Coronary artery (tissue), 2 donors: Measurements from ENCODE around the gene TXNIP.

Experiments
- DNase-seq: peaks from one replicate; pipeline ENCODE4 v3.0.0-alpha.2; 2017; ENCODE audit warnings: low spot score
- H3K27ac ChIP-seq, 2 donors: fragments of 200-600 bp; sonication (generic); one replicate each; pipeline ENCODE4 v1.5.1; 2016 to 2019
- H3K4me3 ChIP-seq: fragments of 200-600 bp; sonication (generic); 2 replicates; pipeline ENCODE4 v1.5.1; 2016; ENCODE audit warnings: mild to moderate bottlenecking, moderate library complexity
- CTCF ChIP-seq: fragments of 200-600 bp; sonication (generic); IDR thresholded peaks from one replicate; pipeline ENCODE4 v1.5.1; 2019; ENCODE audit warnings: antibody characterized with exemption

The TXNIP gene

GRCh38 chr1:146020058-146021049 is 24.0 kb upstream of the TXNIP start:
- DNase-seq, result no peak
- no peak overlapping the region for H3K27ac ChIP-seq
- H3K4me3 ChIP-seq, result no peak overlapping the region
- no peak for TF ChIP-seq CTCF

- Histone ChIP-seq H3K27ac (no peak overlapping the region), H3K4me3 (peak overlapping the region; percentile 64)
- no peak for TF ChIP-seq CTCF
- no peak for DNase-seq
These were observed 23.1 kb upstream of the TXNIP start for GRCh38 chr1:146019231-146020057.

- Histone ChIP-seq H3K4me3 (no peak overlapping the region), H3K27ac (no peak overlapping the region)
- no peak for TF ChIP-seq CTCF
- DNase-seq, result no peak
These were observed 20.5 kb upstream of the TXNIP start for GRCh38 chr1:146016891-146017290.

- H3K27ac ChIP-seq, result no peak overlapping the region
- no peak for DNase-seq
- TF ChIP-seq CTCF, result no peak
- no peak overlapping the region for H3K4me3 ChIP-seq
These were observed 17.2 kb upstream of the TXNIP start for GRCh38 chr1:146013559-146013922.

- TF ChIP-seq CTCF, result no peak
- Histone ChIP-seq H3K27ac (no peak overlapping the region), H3K4me3 (no peak overlapping the region)
- no peak for DNase-seq
These were observed 16.6 kb upstream of the TXNIP start for GRCh38 chr1:146012703-146013558.

- H3K4me3 ChIP-seq, result no peak overlapping the region
- peak overlapping the region in 1 of 2 donors; percentile 26 for H3K27ac ChIP-seq
- TF ChIP-seq CTCF, result no peak
- no peak for DNase-seq
These were observed 13.9 kb upstream of the TXNIP start for GRCh38 chr1:146010126-146010738.
